NB4 (cell line): ENCODE results near the gene TNFAIP1.

Source experiments
- CTCF ChIP-seq: IDR thresholded peaks from one replicate; pipeline ENCODE4 v1.5.1; 2012; ENCODE audit warnings: low read depth, low read length
- MAX ChIP-seq: IDR thresholded peaks from 2 replicates; pipeline ENCODE4 v1.6.1; 2011; ENCODE audit warnings: low read depth, low read length
- MYC ChIP-seq: IDR thresholded peaks from 2 replicates; pipeline ENCODE4 v1.6.1; 2011; ENCODE audit warnings: low read depth, low read length
- POLR2A ChIP-seq: IDR thresholded peaks from 2 replicates; pipeline ENCODE4 v1.6.1; 2011; ENCODE audit warnings: mild to moderate bottlenecking; ENCODE audit not compliant: insufficient read length; ENCODE audit errors: extremely low read depth

GRCh38 chr17:28285965-28286364 lies 49.6 kb upstream of the TNFAIP1 start:
- TF ChIP-seq POLR2A (no peak), MAX (no peak), CTCF (no peak), MYC (no peak)
